ENCODE measurements around the gene KLHL42.

- TF ChIP-seq EZH2 (IDR thresholded peaks at IDR 0.05) = no peak
- TF ChIP-seq POLR2AphosphoS5 (IDR thresholded peaks at IDR 0.05; ENCODE audit: borderline replicate concordance, low read depth, low read length) = no peak
Observed at GRCh38 chr12:27751386-27752047, 28.5 kb upstream of the KLHL42 start.

All from SK-N-MC (cell line).